ENCODE measurements around the gene FAM163B. TPM values are rescaled to one million over a fixed set of nuclear protein-coding genes. Genes with fewer than 3 reads are reported as not detected.

The FAM163B gene
- total RNA-seq, 3 donors from 2014 or later (not counting 1 experiment from before 2014, with no cell fraction given) = not detected

DNA sequence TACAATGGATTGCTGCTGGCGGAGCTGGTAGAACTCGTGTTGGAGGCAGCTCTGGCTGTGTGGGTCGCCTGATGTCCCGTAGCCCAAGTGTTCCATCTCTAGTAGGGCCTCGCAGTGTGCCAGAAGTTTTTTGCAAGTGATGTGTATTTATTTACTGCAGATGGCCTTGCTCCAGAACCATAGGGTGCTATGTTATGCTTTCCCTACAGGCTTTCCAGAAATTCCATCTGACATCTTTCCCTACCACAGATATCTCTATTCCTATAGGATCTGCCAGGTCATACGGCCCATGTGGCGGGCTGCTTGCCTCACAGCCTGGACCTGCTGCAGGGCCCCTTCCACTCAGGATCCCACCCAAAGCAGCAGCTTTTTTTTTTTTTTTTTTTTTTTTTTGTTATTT lies 57.7 kb downstream of the FAM163B start:
- TF ChIP-seq, protein P1, sequence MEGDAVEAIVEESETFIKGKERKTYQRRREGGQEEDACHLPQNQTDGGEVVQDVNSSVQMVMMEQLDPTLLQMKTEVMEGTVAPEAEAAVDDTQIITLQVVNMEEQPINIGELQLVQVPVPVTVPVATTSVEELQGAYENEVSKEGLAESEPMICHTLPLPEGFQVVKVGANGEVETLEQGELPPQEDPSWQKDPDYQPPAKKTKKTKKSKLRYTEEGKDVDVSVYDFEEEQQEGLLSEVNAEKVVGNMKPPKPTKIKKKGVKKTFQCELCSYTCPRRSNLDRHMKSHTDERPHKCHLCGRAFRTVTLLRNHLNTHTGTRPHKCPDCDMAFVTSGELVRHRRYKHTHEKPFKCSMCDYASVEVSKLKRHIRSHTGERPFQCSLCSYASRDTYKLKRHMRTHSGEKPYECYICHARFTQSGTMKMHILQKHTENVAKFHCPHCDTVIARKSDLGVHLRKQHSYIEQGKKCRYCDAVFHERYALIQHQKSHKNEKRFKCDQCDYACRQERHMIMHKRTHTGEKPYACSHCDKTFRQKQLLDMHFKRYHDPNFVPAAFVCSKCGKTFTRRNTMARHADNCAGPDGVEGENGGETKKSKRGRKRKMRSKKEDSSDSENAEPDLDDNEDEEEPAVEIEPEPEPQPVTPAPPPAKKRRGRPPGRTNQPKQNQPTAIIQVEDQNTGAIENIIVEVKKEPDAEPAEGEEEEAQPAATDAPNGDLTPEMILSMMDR (IDR thresholded peaks at IDR 0.05) = no peak
- DNase-seq (no peak), ATAC-seq (no peak)
- Mint-ChIP-seq H3K4me3 (no peak overlapping the region), H3K4me1 (no peaks in the 10 kb centered on the region), H3K27ac (no peak overlapping the region), H3K9me3 (no peaks in the 10 kb centered on the region), H3K27me3 (ENCODE audit: low read depth in 2 of 2) (peaks cover 2 to 8% of the 10 kb centered on the region in 2 donors), H3K36me3 (no peaks in the 10 kb centered on the region)
- Histone ChIP-seq H3K9me3 (ENCODE audit: control insufficient read depth, insufficient read depth, low read length) (no peaks in the 10 kb centered on the region), H3K27ac (ENCODE audit: low read length) (no peak overlapping the region), H3K4me1 (ENCODE audit: control insufficient read depth, insufficient read depth, low read length) (no peaks in the 10 kb centered on the region), H3K4me3 (ENCODE audit: low read length) (no peak overlapping the region), H3K36me3 (ENCODE audit: control insufficient read depth, insufficient read depth, low read length) (no peaks in the 10 kb centered on the region), H3K27me3 (ENCODE audit: control insufficient read depth, insufficient read depth, low read length) (peaks cover 10% of the 10 kb centered on the region)
- 91% methylated on average over 7 of the region's 7 CpGs for WGBS (ENCODE audit: insufficient coverage)
- intact Hi-C loops (cut with micrococcal nuclease) = no loop called here

DNA sequence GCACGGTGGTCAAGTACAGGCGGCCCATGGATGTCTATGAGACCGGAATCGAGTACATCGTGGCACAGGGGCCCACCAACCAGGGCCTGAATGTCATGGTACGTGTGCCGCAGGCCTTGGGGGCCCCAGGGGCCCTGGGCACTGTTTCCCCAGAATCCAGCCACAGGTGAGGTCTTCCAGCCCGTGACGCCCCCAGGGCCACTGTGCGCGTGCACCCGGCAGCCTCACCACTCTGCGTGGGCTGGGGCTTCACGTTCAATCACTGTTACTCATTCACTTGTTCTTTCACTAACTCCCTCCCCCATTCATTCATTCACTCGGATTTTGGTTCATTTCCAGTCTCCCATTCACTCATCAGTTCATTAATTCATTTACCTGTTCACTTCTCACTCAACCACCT lies 62.1 kb downstream of the FAM163B start:
- no peak for ATAC-seq
- Mint-ChIP-seq H3K4me1 (no peaks in the 10 kb centered on the region), H3K36me3 (no peaks in the 10 kb centered on the region), H3K27ac (no peak overlapping the region), H3K4me3 (no peak overlapping the region), H3K9me3 (no peaks in the 10 kb centered on the region), H3K27me3 (ENCODE audit: low read depth in 2 of 2) (peaks cover 3 to 8% of the 10 kb centered on the region in 2 donors)
- WGBS (ENCODE audit: insufficient coverage) = 86% methylated on average over 15 of the region's 15 CpGs
- no peak overlapping the region for H3K4me3 ChIP-seq (ENCODE audit: low read length)
- no peaks in the 10 kb centered on the region for H3K27me3 ChIP-seq (ENCODE audit: control insufficient read depth, insufficient read depth, low read length)
- H3K27ac ChIP-seq (ENCODE audit: low read length) = no peak overlapping the region
- H3K9me3 ChIP-seq (ENCODE audit: control insufficient read depth, insufficient read depth, low read length) = no peaks in the 10 kb centered on the region
- no peaks in the 10 kb centered on the region for H3K4me1 ChIP-seq (ENCODE audit: control insufficient read depth, insufficient read depth, low read length)
- H3K36me3 ChIP-seq (ENCODE audit: control insufficient read depth, insufficient read depth, low read length) = no peaks in the 10 kb centered on the region
- DNase-seq = no peak
- TF ChIP-seq, protein P1 (IDR thresholded peaks at IDR 0.05) = no peak
- intact Hi-C loops (cut with micrococcal nuclease) = no loop called here

DNA sequence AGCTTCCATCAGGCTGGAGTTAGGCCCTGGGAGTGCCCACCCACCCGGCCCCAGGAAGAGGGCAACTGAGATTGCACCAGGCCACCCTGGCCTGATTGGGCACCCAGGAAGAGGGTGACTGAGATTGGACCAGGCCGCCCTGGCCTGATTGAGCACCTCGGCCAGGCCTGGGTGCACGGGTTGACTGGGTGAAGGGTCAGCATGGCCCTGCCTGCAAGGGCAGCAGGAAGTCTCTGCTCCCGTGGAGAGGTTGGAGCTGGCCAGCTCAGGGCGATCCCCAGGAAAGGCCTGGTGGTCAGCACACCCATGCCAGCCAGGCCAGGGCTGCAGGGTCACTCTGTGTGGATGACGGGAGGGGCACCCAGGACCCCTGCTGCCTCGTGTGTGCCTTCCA lies 62.9 kb downstream of the FAM163B start:
- WGBS (ENCODE audit: insufficient coverage) = 77% methylated on average over 8 of the region's 8 CpGs
- H3K36me3 Mint-ChIP-seq = no peaks in the 10 kb centered on the region
- Histone ChIP-seq H3K27ac (ENCODE audit: low read length) (no peak overlapping the region), H3K27me3 (ENCODE audit: control insufficient read depth, insufficient read depth, low read length) (no peaks in the 10 kb centered on the region), H3K4me3 (ENCODE audit: low read length) (no peak overlapping the region), H3K9me3 (ENCODE audit: control insufficient read depth, insufficient read depth, low read length) (no peaks in the 10 kb centered on the region), H3K4me1 (ENCODE audit: control insufficient read depth, insufficient read depth, low read length) (no peaks in the 10 kb centered on the region), H3K36me3 (ENCODE audit: control insufficient read depth, insufficient read depth, low read length) (no peaks in the 10 kb centered on the region)
- H3K9me3 Mint-ChIP-seq = no peaks in the 10 kb centered on the region
- H3K27me3 Mint-ChIP-seq (ENCODE audit: low read depth in 2 of 2) = peaks cover 2 to 8% of the 10 kb centered on the region in 2 donors
- no peak overlapping the region for H3K27ac Mint-ChIP-seq
- TF ChIP-seq, protein P1 (IDR thresholded peaks at IDR 0.05) = no peak
- no peak overlapping the region for H3K4me3 Mint-ChIP-seq
- no peaks in the 10 kb centered on the region for H3K4me1 Mint-ChIP-seq
- ATAC-seq = no peak
- intact Hi-C loops (cut with micrococcal nuclease) = no loop called here
- DNase-seq = no peak

DNA sequence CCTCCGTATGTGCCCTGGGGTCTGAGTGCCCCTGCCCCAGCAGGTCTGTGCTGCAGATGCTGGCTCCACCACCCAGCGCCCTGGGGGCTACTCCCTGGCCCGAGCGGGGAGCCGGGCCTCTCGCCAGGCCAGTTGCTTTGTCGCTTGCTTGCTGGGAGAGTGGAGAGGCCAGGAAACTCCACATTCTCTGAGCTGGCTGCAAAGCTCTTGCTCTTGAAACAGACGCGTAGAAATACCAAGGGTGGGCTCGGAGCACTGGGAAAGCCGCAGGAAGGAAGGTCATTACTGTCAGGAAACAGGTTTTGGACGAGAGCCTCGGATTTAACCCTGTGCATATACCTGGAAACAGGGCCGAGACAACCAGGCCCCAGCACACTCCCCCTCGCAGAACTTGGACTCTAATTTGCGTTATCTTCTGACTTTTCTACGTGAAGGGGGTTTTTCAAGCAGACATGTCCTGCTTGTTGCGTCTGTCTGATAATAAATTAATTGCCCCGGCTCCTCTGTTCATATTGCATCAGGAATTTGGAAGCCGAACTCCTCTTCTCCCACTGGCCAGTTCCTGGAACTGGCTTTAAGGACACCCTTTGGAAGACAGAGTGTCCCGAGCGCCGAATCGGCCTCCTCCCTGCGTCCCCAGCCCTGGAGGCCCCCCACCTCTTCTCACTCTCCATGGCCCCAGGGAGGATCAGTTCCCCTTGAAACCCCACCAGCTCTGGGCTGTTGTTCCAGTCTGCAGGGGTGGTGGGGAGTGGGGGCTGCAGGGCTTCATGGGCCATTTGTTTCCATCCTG lies 63.5 kb downstream of the FAM163B start:
- intact Hi-C loops (cut with micrococcal nuclease) = no loop called here
- Mint-ChIP-seq H3K27ac (no peak overlapping the region), H3K9me3 (no peaks in the 10 kb centered on the region), H3K36me3 (no peaks in the 10 kb centered on the region), H3K27me3 (ENCODE audit: low read depth in 2 of 2) (peaks cover 2% of the 10 kb centered on the region in 2 donors), H3K4me3 (no peak overlapping the region), H3K4me1 (no peaks in the 10 kb centered on the region)
- WGBS (ENCODE audit: insufficient coverage) = 86% methylated on average over 23 of the region's 25 CpGs
- Histone ChIP-seq H3K9me3 (ENCODE audit: control insufficient read depth, insufficient read depth, low read length) (no peaks in the 10 kb centered on the region), H3K4me1 (ENCODE audit: control insufficient read depth, insufficient read depth, low read length) (peaks cover 2% of the 10 kb centered on the region), H3K27ac (ENCODE audit: low read length) (no peak overlapping the region), H3K27me3 (ENCODE audit: control insufficient read depth, insufficient read depth, low read length) (no peaks in the 10 kb centered on the region), H3K4me3 (ENCODE audit: low read length) (no peak overlapping the region), H3K36me3 (ENCODE audit: control insufficient read depth, insufficient read depth, low read length) (no peaks in the 10 kb centered on the region)
- DNase-seq (no peak), ATAC-seq (no peak)
- TF ChIP-seq, protein P1 (IDR thresholded peaks at IDR 0.05) = no peak
